ENCODE measurements around the gene CD164L2.

DNA sequence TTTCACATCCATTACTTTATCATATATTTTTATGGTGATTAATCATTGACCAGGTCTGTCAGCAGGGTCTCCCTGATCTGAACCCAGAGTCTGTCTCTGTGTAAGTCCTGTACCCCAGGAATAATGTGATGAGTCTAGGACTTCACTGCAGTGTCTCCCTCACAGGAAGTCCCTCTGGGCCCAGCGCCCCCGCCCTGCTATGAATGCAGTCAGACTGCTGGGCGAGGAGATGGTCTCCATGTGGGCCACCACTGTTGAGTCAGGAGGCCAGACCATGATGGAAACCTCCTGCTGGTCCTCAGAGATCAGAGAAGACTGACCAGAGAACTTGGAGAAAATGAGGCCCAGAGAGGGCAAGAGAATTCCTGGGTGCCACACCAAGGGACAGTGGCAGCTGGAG is 51.7 kb downstream of the CD164L2 start:
- no peak for TF ChIP-seq POLR2A (IDR thresholded peaks at IDR 0.05)
- TF ChIP-seq, protein P1, sequence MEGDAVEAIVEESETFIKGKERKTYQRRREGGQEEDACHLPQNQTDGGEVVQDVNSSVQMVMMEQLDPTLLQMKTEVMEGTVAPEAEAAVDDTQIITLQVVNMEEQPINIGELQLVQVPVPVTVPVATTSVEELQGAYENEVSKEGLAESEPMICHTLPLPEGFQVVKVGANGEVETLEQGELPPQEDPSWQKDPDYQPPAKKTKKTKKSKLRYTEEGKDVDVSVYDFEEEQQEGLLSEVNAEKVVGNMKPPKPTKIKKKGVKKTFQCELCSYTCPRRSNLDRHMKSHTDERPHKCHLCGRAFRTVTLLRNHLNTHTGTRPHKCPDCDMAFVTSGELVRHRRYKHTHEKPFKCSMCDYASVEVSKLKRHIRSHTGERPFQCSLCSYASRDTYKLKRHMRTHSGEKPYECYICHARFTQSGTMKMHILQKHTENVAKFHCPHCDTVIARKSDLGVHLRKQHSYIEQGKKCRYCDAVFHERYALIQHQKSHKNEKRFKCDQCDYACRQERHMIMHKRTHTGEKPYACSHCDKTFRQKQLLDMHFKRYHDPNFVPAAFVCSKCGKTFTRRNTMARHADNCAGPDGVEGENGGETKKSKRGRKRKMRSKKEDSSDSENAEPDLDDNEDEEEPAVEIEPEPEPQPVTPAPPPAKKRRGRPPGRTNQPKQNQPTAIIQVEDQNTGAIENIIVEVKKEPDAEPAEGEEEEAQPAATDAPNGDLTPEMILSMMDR (IDR thresholded peaks at IDR 0.05): no peak

Measured in adrenal gland (tissue), 5 donors.